DLD1 (cell line): Measurements from ENCODE around the gene MAD1L1.

ENCODE experiments used
- in situ Hi-C: cut with HindIII; loops from 2 replicates; pipeline ENCODE4 v1.10.0; 2017; ENCODE audit warnings: low sequenced_read_pairs

Gene MAD1L1

GRCh38 chr7:2049782-2050510 lies 182.8 kb downstream of the MAD1L1 start:
- in situ Hi-C loops, result no loop called here

GRCh38 chr7:2049111-2049781 lies 183.5 kb downstream of the MAD1L1 start:
- in situ Hi-C loops, result no loop called here

DNA sequence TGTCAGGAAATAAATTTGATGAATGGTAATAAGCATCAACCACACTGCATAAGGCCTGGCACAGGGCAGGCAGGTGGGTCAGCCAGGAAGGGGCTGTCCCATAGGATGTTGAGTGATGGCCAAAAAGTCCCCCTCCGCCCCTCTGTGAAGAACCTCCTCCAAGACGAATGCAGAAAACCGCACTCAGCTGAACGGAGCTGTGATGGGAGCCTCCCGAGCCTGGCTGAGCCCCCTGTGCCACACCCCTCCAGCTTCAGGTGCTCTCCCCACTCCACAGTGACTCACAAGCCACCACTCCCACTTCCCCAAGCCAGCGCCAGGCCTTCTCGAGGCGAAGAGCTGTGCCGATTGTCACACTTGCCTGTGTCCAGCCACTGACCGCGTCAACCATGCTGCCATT lies 184.2 kb downstream of the MAD1L1 start:
- in situ Hi-C loops, result no loop called here

GRCh38 chr7:2048006-2048405 lies 184.7 kb downstream of the MAD1L1 start:
- in situ Hi-C loops, result no loop called here

- in situ Hi-C loops, result no loop called here
Measured at GRCh38 chr7:2046581-2047565, 185.9 kb downstream of the MAD1L1 start.

DNA sequence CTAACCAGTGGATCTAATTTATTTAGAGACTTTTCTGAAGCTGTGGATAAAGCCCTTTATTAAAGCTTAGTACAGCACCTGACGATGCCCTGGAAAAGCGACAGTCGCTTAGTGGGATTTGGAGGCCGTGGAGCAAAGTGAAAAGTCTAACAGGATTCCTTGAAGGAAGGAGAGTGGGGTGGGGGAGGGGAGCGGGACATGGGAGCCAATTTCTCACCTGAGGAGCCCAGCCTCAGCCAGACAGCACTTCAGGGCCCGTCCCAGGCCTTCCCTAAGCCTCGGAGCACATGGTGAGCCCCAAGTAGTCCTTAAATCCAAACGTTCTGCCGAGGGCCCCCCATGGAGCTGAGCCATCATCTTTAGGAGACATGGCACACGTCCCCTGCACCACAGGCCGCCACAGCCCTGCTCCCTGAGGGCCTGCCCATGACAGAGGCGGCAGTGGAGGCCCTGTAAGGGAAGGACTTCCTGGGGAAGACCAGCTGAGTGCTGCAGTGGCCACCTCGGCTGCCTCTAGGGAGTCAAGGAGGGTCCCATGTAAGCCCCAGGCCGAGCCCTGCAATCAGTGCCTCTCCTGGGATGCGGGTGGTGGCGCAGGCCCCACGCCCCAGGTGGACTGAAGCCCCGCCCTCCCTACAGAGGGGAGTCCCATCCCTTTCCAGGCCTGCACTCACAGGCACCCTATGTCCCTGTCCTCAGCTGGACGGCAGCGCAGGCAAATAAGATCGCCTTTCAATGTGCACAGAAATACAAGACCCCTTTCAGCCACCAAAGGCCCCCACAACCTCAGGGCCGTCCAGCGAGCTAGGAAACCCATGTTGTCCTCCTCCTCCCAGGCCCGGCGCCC lies 187.0 kb downstream of the MAD1L1 start:
- in situ Hi-C loops, result no loop called here

GRCh38 chr7:2044883-2045471 lies 187.8 kb downstream of the MAD1L1 start:
- in situ Hi-C loops, result no loop called here

DNA sequence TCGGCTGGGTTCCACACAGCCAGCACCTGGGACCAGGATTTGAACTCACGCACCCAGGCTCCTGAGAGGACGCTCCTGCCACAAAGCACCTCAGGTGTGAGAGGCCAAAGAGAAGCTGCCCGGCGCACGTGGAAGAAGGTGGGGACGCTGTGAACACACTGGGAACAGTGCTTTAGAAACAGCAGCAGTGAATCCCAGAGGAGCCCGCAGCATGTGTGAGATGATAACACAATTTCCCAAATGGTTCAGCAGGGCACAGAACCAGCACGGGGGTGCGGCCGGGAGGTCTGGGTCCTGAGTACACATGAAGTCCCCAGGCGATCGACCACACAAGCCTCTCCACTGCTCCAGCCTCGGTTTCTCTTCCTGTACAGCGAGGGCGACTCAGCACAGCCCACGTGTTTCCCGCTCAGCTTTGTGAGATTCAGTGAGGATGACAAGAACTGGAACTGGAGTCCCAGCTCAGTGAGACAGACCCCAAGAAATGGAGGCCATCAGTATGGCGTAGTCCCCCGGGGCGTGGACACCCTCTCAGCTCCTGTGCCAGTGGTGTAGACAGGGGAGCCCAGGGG lies 188.3 kb downstream of the MAD1L1 start:
- in situ Hi-C loops, result no loop called here

- in situ Hi-C loops, result no loop called here
Measured at GRCh38 chr7:2043316-2044039, 189.3 kb downstream of the MAD1L1 start.

GRCh38 chr7:2042650-2043049 lies 190.1 kb downstream of the MAD1L1 start:
- in situ Hi-C loops, result no loop called here

- in situ Hi-C loops, result no loop called here
Measured at GRCh38 chr7:2041496-2042367, 191.0 kb downstream of the MAD1L1 start.

DNA sequence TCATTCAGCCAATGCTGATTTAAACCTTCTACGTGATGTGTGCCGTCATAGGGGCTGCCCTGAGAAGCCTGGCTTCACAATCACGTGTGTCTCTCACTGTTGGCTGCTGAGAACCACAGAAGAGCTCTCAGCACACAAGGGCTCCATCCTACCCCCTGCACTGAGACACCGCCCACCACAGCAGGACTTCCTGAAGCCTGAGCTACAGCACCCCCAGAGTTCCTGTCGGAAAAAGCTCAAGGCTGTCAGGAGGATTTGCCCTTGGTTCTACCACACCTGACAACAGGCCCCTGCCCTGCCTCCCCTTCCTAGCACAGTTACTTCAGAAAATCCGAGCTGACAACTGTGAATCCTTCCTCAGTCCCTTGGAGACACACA lies 191.9 kb downstream of the MAD1L1 start:
- in situ Hi-C loops, result no loop called here

- in situ Hi-C loops, result no loop called here
Measured at GRCh38 chr7:2040201-2040892, 192.4 kb downstream of the MAD1L1 start.

DNA sequence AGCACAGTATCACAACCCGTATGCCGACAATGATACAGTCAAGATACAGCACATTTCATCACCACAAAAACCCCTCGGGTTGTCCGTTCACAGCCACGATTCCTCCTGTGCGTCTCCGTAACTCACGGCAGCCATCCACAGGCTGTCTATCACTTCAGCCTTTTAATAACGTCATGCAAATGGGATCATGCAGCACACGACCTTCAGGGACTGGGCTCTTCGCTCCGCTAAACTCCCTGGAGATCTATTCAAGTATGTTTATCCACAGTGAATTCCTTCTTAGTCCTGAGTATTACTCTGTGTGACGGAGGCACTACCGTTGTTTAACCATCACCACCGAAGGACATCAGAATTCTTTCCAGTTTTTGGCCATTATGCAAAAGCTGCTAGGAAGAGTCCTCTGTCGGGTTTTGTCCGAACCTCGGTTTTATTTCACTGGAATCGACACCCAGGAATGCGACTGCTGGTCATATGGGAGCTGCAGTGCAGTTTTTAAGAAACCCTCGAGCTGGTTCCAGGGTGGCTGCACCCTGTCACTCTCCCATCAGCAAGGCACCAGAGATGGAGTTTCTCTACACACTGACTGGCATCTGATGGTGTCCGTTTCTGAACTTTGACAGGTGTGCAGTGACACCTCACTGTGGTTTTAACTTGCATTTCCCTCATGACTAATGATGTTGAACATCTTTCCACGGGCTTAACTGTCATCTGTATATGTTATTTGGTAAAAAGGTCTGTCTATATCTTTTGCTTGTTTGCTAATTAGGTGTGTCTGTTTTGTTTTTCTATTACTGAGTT lies 193.6 kb downstream of the MAD1L1 start:
- in situ Hi-C loops, result no loop called here

DNA sequence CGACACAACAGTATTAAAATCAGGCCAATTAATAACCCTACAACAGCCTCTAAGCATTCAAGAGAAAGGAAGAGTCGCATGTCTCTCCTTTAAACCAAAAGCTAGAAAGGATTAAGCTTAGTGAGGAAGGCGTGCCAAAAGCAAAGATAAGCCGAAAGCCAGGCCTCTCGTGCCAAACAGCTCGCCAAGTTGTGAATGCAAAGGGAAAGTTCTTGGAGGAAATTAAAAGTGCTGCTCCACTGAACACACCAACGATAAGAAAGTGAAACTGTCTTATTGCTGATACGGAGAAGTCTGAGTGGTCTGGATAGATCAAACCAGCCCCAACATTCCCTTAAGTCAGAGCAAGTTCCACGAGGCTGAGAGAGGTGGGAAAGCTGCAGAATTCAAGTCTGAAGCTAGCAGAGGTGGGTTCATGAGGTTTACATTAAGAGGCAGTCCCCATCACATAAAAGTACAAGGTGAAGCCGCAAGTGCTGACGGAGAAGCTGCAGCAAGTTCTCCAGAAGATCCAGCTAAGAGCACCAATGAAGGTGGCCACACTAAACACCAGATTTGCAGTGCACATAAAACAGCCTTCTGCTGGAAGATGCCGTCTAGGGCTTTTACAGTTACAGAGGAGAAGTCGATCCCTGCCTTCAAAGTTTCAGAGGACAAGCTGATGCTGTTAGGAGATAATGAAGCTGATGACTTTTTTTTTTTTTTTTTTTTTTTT lies 194.8 kb downstream of the MAD1L1 start:
- in situ Hi-C loops, result no loop called here

GRCh38 chr7:2037301-2037807 lies 195.4 kb downstream of the MAD1L1 start:
- in situ Hi-C loops, result no loop called here
